Erythroblast (primary cell): ENCODE results near the gene AHR.

Source experiments
- DNase-seq, 2 experiments: peaks; one replicate each; lab custom pipeline; 2025; lab: John Stamatoyannopoulos, UW
- GATA1 ChIP-seq: IDR thresholded peaks from 2 replicates; pipeline ENCODE4 v1.6.1; 2011; ENCODE audit warnings: low read depth, mild to moderate bottlenecking, control low read depth, low read length, moderate library complexity
- POLR2A ChIP-seq: IDR thresholded peaks from 2 replicates; pipeline ENCODE4 v1.6.1; 2011; ENCODE audit warnings: mild to moderate bottlenecking, low read length

Gene AHR

GRCh38 chr7:17311952-17312351 is 13.5 kb downstream of the AHR start:
- TF ChIP-seq GATA1 (no peak), POLR2A (no peak)

GRCh38 chr7:17312641-17313040 is 14.2 kb downstream of the AHR start:
- TF ChIP-seq GATA1 (no peak), POLR2A (no peak)
- DNase-seq = no peak

More at GRCh38 chr7:17311952-17312351, 13.5 kb downstream of the AHR start:
- DNase-seq = no peak

GRCh38 chr7:17313194-17313593 is 14.7 kb downstream of the AHR start:
- DNase-seq = no peak
- TF ChIP-seq POLR2A (no peak), GATA1 (no peak)

GRCh38 chr7:17315974-17316373 is 17.5 kb downstream of the AHR start:
- DNase-seq = no peak
- TF ChIP-seq GATA1 (no peak), POLR2A (no peak)

- no peak for DNase-seq
- no peak for TF ChIP-seq POLR2A
- no peak for TF ChIP-seq GATA1
Measured at GRCh38 chr7:17318146-17318545, 19.7 kb downstream of the AHR start.

- no peak for DNase-seq
- TF ChIP-seq POLR2A = no peak
- no peak for TF ChIP-seq GATA1
Measured at GRCh38 chr7:17319164-17320101, 21.0 kb downstream of the AHR start.

- DNase-seq = no peak
- no peak for TF ChIP-seq POLR2A
Measured at GRCh38 chr7:17320102-17320497, 21.6 kb downstream of the AHR start.

GRCh38 chr7:17320657-17321056 is 22.2 kb downstream of the AHR start:
- TF ChIP-seq GATA1 = no peak
- TF ChIP-seq POLR2A = no peak
- DNase-seq = no peak

- no peak for TF ChIP-seq POLR2A
- DNase-seq = no peak
Measured at GRCh38 chr7:17325364-17325763, 26.9 kb downstream of the AHR start.

GRCh38 chr7:17326378-17326777 is 27.9 kb downstream of the AHR start:
- no peak for TF ChIP-seq GATA1
- TF ChIP-seq POLR2A = no peak
- no peak for DNase-seq

- no peak for DNase-seq
- TF ChIP-seq GATA1 (no peak), POLR2A (no peak)
Measured at GRCh38 chr7:17328641-17329040, 30.2 kb downstream of the AHR start.

- TF ChIP-seq GATA1 (no peak), POLR2A (no peak)
- DNase-seq = no peak
Measured at GRCh38 chr7:17329440-17329839, 31.0 kb downstream of the AHR start.

GRCh38 chr7:17331891-17332501 is 33.5 kb downstream of the AHR start:
- TF ChIP-seq GATA1 (no peak), POLR2A (no peak)
- no peak for DNase-seq

- DNase-seq = no peak
- TF ChIP-seq GATA1 (no peak), POLR2A (no peak)
Measured at GRCh38 chr7:17333221-17333620, 34.8 kb downstream of the AHR start.

GRCh38 chr7:17336168-17336567 is 37.7 kb downstream of the AHR start:
- DNase-seq = no peak
- TF ChIP-seq GATA1 (no peak), POLR2A (no peak)
